ENCODE results near the gene KCNF1. TPM values are rescaled to one million over a fixed set of nuclear protein-coding genes. Genes with fewer than 3 reads are reported as not detected.

Gene KCNF1
- total RNA-seq, 1 donor from 2014 or later = 7.7 TPM

DNA sequence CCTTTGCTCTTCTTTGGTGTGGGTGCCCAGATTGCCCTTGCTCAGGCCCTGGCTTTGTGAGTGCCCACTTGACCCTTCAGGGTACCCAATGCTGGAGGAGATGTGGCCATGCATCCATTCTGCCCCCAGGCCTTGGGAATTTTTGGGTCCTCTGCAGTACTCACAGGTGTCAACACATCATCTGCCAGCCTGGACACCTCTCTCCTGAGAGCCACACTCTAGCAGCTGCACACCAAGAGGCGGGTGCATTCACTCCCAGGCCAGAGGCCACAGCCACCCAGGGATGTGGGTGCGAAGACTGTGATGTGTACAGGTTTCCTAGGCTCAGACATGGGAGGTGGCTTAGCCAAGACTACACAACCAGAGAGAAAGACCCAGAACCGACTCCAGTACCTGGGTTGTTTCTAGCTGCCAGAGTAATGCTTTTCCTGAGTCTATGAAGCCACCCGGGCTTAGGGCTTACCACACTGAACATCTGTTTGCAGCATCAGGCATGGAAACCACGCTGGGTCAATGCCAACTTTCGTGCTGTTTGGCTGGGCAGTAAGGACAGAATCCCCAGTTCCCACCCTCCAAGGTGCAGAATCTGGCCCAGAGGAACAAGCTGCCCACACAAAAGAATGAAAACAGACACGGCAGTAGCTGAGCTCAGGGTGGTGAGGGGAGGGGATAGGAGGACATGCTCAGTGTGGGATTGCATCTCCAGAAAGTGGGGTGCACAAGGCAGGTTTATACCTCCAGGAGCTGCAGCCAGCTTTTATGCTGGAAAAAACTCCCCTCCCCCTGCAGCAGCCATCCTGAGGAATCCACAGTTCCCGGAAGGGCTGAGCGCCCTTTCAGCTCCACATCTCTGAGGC, 40.1 kb downstream of the KCNF1 start:
- Mint-ChIP-seq H3K27me3 (ENCODE audit: unreplicated experiment) (peaks cover 11% of the 10 kb centered on the region), H3K9me3 (ENCODE audit: unreplicated experiment) (peaks cover 12% of the 10 kb centered on the region), H3K36me3 (ENCODE audit: unreplicated experiment) (peaks cover 20% of the 10 kb centered on the region), H3K4me3 (ENCODE audit: unreplicated experiment) (no peak overlapping the region), H3K27ac (ENCODE audit: unreplicated experiment) (no peak overlapping the region), H3K4me1 (ENCODE audit: low read depth, unreplicated experiment) (peaks cover 21% of the 10 kb centered on the region)
- DNase-seq = no peak
- TF ChIP-seq, protein P1, sequence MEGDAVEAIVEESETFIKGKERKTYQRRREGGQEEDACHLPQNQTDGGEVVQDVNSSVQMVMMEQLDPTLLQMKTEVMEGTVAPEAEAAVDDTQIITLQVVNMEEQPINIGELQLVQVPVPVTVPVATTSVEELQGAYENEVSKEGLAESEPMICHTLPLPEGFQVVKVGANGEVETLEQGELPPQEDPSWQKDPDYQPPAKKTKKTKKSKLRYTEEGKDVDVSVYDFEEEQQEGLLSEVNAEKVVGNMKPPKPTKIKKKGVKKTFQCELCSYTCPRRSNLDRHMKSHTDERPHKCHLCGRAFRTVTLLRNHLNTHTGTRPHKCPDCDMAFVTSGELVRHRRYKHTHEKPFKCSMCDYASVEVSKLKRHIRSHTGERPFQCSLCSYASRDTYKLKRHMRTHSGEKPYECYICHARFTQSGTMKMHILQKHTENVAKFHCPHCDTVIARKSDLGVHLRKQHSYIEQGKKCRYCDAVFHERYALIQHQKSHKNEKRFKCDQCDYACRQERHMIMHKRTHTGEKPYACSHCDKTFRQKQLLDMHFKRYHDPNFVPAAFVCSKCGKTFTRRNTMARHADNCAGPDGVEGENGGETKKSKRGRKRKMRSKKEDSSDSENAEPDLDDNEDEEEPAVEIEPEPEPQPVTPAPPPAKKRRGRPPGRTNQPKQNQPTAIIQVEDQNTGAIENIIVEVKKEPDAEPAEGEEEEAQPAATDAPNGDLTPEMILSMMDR (IDR thresholded peaks at IDR 0.05; ENCODE audit: partially characterized antibody, unreplicated experiment) = no peak

DNA sequence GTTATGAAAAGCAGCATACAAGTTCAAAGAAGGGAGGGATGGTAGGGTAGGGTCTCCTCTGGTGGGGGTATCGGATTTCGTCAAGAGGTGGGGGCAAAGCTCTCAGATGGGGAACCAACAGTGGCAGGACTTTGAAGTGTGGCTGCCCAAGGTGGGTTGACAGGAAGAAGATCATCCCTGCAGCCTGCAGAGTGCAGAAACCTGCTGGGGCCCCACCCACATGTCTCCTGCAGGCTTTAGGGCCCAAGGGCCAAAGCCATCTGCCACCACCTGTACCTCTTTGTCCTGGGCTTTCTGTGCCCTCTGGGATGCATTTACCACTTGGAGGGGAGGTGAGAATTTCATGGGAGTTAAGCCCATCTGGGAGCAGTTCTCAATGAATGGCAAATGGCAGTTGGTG, 42.7 kb downstream of the KCNF1 start:
- no peak for DNase-seq
- H3K9me3 Mint-ChIP-seq (ENCODE audit: unreplicated experiment) = peaks cover 9% of the 10 kb centered on the region
- no peak overlapping the region for H3K27ac Mint-ChIP-seq (ENCODE audit: unreplicated experiment)
- H3K4me3 Mint-ChIP-seq (ENCODE audit: unreplicated experiment) = no peak overlapping the region
- TF ChIP-seq, protein P1 (IDR thresholded peaks at IDR 0.05; ENCODE audit: partially characterized antibody, unreplicated experiment) = no peak
- peaks cover 8% of the 10 kb centered on the region for H3K27me3 Mint-ChIP-seq (ENCODE audit: unreplicated experiment)
- H3K36me3 Mint-ChIP-seq (ENCODE audit: unreplicated experiment) = peaks cover 20% of the 10 kb centered on the region
- H3K4me1 Mint-ChIP-seq (ENCODE audit: low read depth, unreplicated experiment) = peaks cover 6% of the 10 kb centered on the region

DNA sequence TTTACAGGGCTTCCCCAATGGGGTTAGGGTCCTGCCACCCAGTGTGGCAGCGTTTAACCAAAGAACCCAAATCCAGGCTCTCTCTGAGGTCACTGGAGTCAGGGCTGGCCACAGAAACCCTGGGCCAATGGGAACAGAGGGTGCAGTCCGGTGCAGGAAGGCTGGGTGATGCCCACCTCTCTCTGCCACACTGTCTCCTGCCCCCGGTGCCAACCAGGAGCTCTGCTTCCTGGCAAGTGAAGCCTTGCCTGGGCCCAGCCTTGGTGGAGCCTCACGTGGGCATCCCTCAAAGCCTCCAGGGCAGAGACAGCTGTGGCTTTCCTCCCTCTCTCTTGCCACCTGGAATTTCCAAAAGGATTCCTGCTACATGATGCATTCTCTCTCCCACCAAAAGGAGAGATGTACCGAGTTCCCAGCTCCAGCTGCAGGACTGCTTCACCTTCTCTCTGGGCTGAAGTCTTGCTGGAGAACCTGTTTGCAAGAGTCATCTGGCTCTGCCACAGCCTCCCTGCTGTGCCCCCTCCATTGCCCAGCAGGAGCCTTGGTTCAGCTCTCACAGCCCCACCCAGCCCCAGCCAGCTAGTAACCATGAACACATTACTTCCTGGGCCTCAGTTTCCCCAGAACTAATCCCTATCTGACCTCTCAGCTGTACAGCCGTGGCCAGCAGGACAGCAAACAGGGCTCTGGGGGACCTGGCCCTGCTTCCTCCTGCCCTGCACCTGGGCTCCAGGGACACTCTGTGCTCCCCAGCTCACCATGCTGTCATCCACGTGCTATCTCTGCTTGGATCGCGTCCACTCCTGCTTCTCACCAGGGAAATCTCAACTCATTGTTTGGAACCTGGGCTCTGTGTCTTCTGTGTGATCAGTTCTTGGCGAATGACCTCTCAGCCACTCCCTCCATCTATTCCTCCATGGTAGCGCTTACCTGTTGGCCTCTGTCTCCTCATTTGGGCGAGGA, 43.4 kb downstream of the KCNF1 start:
- TF ChIP-seq, protein P1 (IDR thresholded peaks at IDR 0.05; ENCODE audit: partially characterized antibody, unreplicated experiment) = no peak
- H3K4me1 Mint-ChIP-seq (ENCODE audit: low read depth, unreplicated experiment) = peaks cover 6% of the 10 kb centered on the region
- no peak overlapping the region for H3K27ac Mint-ChIP-seq (ENCODE audit: unreplicated experiment)

DNA sequence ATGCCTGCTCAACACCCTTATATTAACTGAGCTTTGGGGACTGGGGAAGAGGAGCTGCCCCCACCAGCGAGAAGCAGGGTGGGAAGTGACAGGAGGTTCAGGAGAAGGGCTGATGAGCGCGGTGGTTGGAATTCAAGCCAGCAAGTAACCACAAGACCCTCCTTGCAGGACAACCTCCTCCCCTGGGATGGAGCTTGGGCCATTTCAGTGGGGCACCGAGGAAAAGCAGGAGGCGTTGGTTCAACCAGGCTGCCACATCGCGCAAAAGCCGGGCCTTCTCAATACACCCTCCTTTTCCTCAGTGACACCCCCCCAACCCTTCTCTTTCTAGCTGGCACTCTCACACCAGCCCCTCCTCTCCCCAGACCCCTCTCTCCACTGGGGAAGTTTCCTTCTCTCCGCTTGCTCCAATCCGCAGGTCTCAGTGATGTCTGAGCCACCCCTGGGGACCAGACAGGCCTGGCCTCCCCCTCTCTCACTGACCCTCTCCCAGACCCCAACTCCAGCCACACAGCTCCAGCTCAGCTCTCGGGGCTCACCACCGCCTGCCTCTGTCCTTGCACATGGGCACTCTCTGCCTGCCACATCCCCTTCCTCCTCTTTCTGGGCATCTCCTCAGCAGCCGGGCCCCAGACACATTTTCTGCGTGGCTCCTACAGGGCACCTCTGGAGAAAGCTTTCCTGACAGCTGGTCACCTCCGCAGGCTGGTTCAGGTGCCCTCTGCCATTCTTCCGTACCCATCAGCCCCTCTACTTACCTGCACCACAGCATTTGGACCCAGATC, 44.5 kb downstream of the KCNF1 start:
- Mint-ChIP-seq H3K36me3 (ENCODE audit: unreplicated experiment) (peaks cover 5% of the 10 kb centered on the region), H3K9me3 (ENCODE audit: unreplicated experiment) (peaks cover 5% of the 10 kb centered on the region), H3K4me3 (ENCODE audit: unreplicated experiment) (no peak overlapping the region), H3K27me3 (ENCODE audit: unreplicated experiment) (peaks cover 8% of the 10 kb centered on the region), H3K27ac (ENCODE audit: unreplicated experiment) (no peak overlapping the region), H3K4me1 (ENCODE audit: low read depth, unreplicated experiment) (peaks cover 6% of the 10 kb centered on the region)
- TF ChIP-seq, protein P1 (IDR thresholded peaks at IDR 0.05; ENCODE audit: partially characterized antibody, unreplicated experiment) = no peak
- DNase-seq = no peak

More for the DNA sequence above, 43.4 kb downstream of the KCNF1 start:
- peaks cover 6% of the 10 kb centered on the region for H3K9me3 Mint-ChIP-seq (ENCODE audit: unreplicated experiment)
- H3K4me3 Mint-ChIP-seq (ENCODE audit: unreplicated experiment) = no peak overlapping the region
- H3K36me3 Mint-ChIP-seq (ENCODE audit: unreplicated experiment) = peaks cover 13% of the 10 kb centered on the region
- H3K27me3 Mint-ChIP-seq (ENCODE audit: unreplicated experiment) = peaks cover 8% of the 10 kb centered on the region
- no peak for DNase-seq

Data from glutamatergic neuron (in vitro differentiated cells).